Measurements from ENCODE around the gene EDRF1. TPM values are rescaled to one million over a fixed set of nuclear protein-coding genes. Genes with fewer than 3 reads are reported as not detected.

EDRF1 gene
- total RNA-seq, 4 donors from 2014 or later, result 4.3 to 21.2 (median 15.6) TPM

- H3K27ac ChIP-seq, result no peak overlapping the region
- DNase-seq, result no peak
- H3K9me3 ChIP-seq, result no peaks in the 10 kb centered on the region
- WGBS, 2 donors, result 86 to 93% methylated on average over 5 of the region's 5 CpGs
- peaks cover 33 to 100% (median 47%) of the 10 kb centered on the region in 3 donors for H3K36me3 ChIP-seq
- intact Hi-C loops (cut with DNase I), result no loop called here
- no peak overlapping the region for H3K4me3 ChIP-seq
- TF ChIP-seq CTCF (IDR thresholded peaks at IDR 0.05) (no peak), POLR2A (IDR thresholded peaks at IDR 0.05) (no peak)
- no peaks in the 10 kb centered on the region for H3K4me1 ChIP-seq
- H3K27me3 ChIP-seq, result no peaks in the 10 kb centered on the region
Observed at GRCh38 chr10:125747417-125747816, 27.9 kb downstream of the EDRF1 start.

GRCh38 chr10:125756196-125756595 lies 36.7 kb downstream of the EDRF1 start:
- intact Hi-C loops (cut with DNase I), result no loop called here
- no peak for DNase-seq
- TF ChIP-seq POLR2A (IDR thresholded peaks at IDR 0.05) (no peak), CTCF (IDR thresholded peaks at IDR 0.05) (no peak)
- Histone ChIP-seq H3K36me3 (peaks cover 13 to 100% (median 16%) of the 10 kb centered on the region in 3 donors), H3K4me3 (no peak overlapping the region), H3K27ac (no peak overlapping the region), H3K27me3 (no peaks in the 10 kb centered on the region), H3K4me1 (no peaks in the 10 kb centered on the region), H3K9me3 (no peaks in the 10 kb centered on the region)
- WGBS, 2 donors, result 80 to 81% methylated on average over 5 of the region's 5 CpGs

- TF ChIP-seq CTCF (IDR thresholded peaks at IDR 0.05), result no peak
- TF ChIP-seq POLR2A (IDR thresholded peaks at IDR 0.05), result no peak
- intact Hi-C loops (cut with DNase I), result no loop called here
- no peaks in the 10 kb centered on the region for H3K9me3 ChIP-seq
- no peaks in the 10 kb centered on the region for H3K4me1 ChIP-seq
- peaks cover 7 to 100% (median 11%) of the 10 kb centered on the region in 3 donors for H3K36me3 ChIP-seq
- H3K4me3 ChIP-seq, result no peak overlapping the region
- H3K27me3 ChIP-seq, result no peaks in the 10 kb centered on the region
- 86 to 97% methylated on average over 5 of the region's 5 CpGs for WGBS, 2 donors
- DNase-seq, result no peak
- no peak overlapping the region for H3K27ac ChIP-seq
Observed at GRCh38 chr10:125756853-125757487, 37.5 kb downstream of the EDRF1 start.

- 91 to 93% methylated on average over 4 of the region's 4 CpGs for WGBS, 2 donors
- no peak for TF ChIP-seq POLR2A (IDR thresholded peaks at IDR 0.05)
- TF ChIP-seq CTCF (IDR thresholded peaks at IDR 0.05), result no peak
- Histone ChIP-seq H3K9me3 (no peaks in the 10 kb centered on the region), H3K4me3 (no peak overlapping the region), H3K4me1 (no peaks in the 10 kb centered on the region), H3K36me3 (peaks cover 7 to 100% (median 9%) of the 10 kb centered on the region in 3 donors), H3K27ac (no peak overlapping the region), H3K27me3 (no peaks in the 10 kb centered on the region)
- intact Hi-C loops (cut with DNase I), result no loop called here
- DNase-seq, result no peak
Observed at GRCh38 chr10:125757742-125758141, 38.2 kb downstream of the EDRF1 start.

GRCh38 chr10:125761961-125762360 lies 42.5 kb downstream of the EDRF1 start:
- peaks cover 14 to 99% (median 21%) of the 10 kb centered on the region in 3 donors for H3K36me3 ChIP-seq
- intact Hi-C loops (cut with DNase I), result no loop called here
- H3K27me3 ChIP-seq, result no peaks in the 10 kb centered on the region
- H3K4me3 ChIP-seq, result no peak overlapping the region
- H3K4me1 ChIP-seq, result no peaks in the 10 kb centered on the region
- H3K9me3 ChIP-seq, result no peaks in the 10 kb centered on the region
- no peak for DNase-seq
- 52 to 56% methylated on average over 1 of the region's 1 CpG for WGBS, 2 donors
- H3K27ac ChIP-seq, result no peak overlapping the region
- TF ChIP-seq POLR2A (IDR thresholded peaks at IDR 0.05) (no peak), CTCF (IDR thresholded peaks at IDR 0.05) (no peak)

Data from esophagus squamous epithelium (tissue), 5 donors.